Astrocyte (in vitro differentiated cells and primary cell): ENCODE results near the gene RNF5. TPM values are rescaled to one million over a fixed set of nuclear protein-coding genes. Genes with fewer than 3 reads are reported as not detected.
"Not testable (repeated sequence)": the region's sequence is repeated elsewhere in the genome, so short reads cannot be mapped to it uniquely, and the experiment has no call there.

Source experiments
- DNase-seq: peaks from one replicate; pipeline ENCODE4 v3.0.0-alpha.2; 2010; ENCODE audit warnings: low read depth
- FAIRE-seq: peaks from 2 replicates; lab custom pipeline; 2011; peaks lifted over from hg19 to GRCh38; lab: Jason Lieb, UNC
- H2AFZ ChIP-seq: 2 replicates; pipeline ENCODE4 v1.6.0; 2012; ENCODE audit warnings: low read depth, low read length, inconsistent platforms
- H3K27ac ChIP-seq: 2 replicates; pipeline ENCODE4 v1.5.1; 2011; ENCODE audit warnings: low read depth, low read length, inconsistent platforms
- H3K27me3 ChIP-seq: 2 replicates; pipeline ENCODE4 v1.6.0; 2011; ENCODE audit warnings: low read length, inconsistent platforms; ENCODE audit not compliant: insufficient read depth
- H3K36me3 ChIP-seq: 2 replicates; pipeline ENCODE4 v1.5.1; 2011; ENCODE audit warnings: low read length, inconsistent platforms; ENCODE audit not compliant: insufficient read depth
- H3K4me1 ChIP-seq: 2 replicates; pipeline ENCODE4 v1.5.1; 2011; ENCODE audit warnings: low read length, inconsistent platforms; ENCODE audit not compliant: insufficient read depth
- H3K4me2 ChIP-seq: 2 replicates; pipeline ENCODE4 v1.6.0; 2012; ENCODE audit warnings: low read length, inconsistent platforms
- H3K4me3 ChIP-seq: 2 replicates; pipeline ENCODE4 v1.5.1; 2011; ENCODE audit warnings: low read depth, mild to moderate bottlenecking, low read length, inconsistent platforms; ENCODE audit not compliant: insufficient read depth
- H3K79me2 ChIP-seq: 2 replicates; pipeline ENCODE4 v1.6.0; 2012; ENCODE audit warnings: mild to moderate bottlenecking, low read length, inconsistent platforms; ENCODE audit not compliant: insufficient read depth
- H3K9ac ChIP-seq: 2 replicates; pipeline ENCODE4 v1.6.0; 2012; ENCODE audit warnings: mild to moderate bottlenecking, low read length, inconsistent platforms
- H3K9me3 ChIP-seq: 2 replicates; pipeline ENCODE4 v1.5.1; 2012; ENCODE audit warnings: low read depth, mild to moderate bottlenecking, low read length, inconsistent platforms; ENCODE audit not compliant: insufficient read depth
- H4K20me1 ChIP-seq: 2 replicates; pipeline ENCODE4 v1.6.0; 2012; ENCODE audit warnings: low read length, inconsistent platforms; ENCODE audit not compliant: insufficient read depth
- H3K27ac Mint-ChIP-seq: one replicate; pipeline ENCODE4 v1.8.0; 2021; ENCODE audit warnings: mild to moderate bottlenecking, mixed read lengths; ENCODE audit not compliant: unreplicated experiment
- H3K27me3 Mint-ChIP-seq: one replicate; pipeline ENCODE4 v1.8.0; 2021; ENCODE audit warnings: low read depth, mixed read lengths; ENCODE audit not compliant: unreplicated experiment
- H3K36me3 Mint-ChIP-seq: one replicate; pipeline ENCODE4 v1.8.0; 2021; ENCODE audit warnings: low read depth, mixed read lengths; ENCODE audit not compliant: unreplicated experiment
- H3K4me1 Mint-ChIP-seq: one replicate; pipeline ENCODE4 v1.8.0; 2021; ENCODE audit warnings: low read depth, mixed read lengths; ENCODE audit not compliant: unreplicated experiment
- H3K4me3 Mint-ChIP-seq: one replicate; pipeline ENCODE4 v1.8.0; 2021; ENCODE audit warnings: mild to moderate bottlenecking, moderate library complexity, mixed read lengths; ENCODE audit not compliant: unreplicated experiment
- H3K9me3 Mint-ChIP-seq: one replicate; pipeline ENCODE4 v1.8.0; 2021; ENCODE audit warnings: mild to moderate bottlenecking, mixed read lengths; ENCODE audit not compliant: unreplicated experiment
- EZH2 ChIP-seq: IDR thresholded peaks from 2 replicates; pipeline ENCODE4 v1.6.1; 2012; ENCODE audit warnings: mild to moderate bottlenecking, low read length, inconsistent platforms; ENCODE audit not compliant: insufficient read depth
- total RNA-seq: library from RNA; stranded (reverse); gene quantifications from 2 replicates; pipeline ENCODE4 v1.2.1, GENCODE V29; 2021
- TF ChIP-seq, protein P1 (sequence below): IDR thresholded peaks from 2 replicates; pipeline ENCODE4 v1.5.1; 2011; ENCODE audit warnings: low read depth, mild to moderate bottlenecking, inconsistent platforms, low read length, moderate library complexity; ENCODE audit not compliant: insufficient read depth

Gene RNF5
- total RNA-seq, 1 donor from 2014 or later = 59.0 TPM

DNA sequence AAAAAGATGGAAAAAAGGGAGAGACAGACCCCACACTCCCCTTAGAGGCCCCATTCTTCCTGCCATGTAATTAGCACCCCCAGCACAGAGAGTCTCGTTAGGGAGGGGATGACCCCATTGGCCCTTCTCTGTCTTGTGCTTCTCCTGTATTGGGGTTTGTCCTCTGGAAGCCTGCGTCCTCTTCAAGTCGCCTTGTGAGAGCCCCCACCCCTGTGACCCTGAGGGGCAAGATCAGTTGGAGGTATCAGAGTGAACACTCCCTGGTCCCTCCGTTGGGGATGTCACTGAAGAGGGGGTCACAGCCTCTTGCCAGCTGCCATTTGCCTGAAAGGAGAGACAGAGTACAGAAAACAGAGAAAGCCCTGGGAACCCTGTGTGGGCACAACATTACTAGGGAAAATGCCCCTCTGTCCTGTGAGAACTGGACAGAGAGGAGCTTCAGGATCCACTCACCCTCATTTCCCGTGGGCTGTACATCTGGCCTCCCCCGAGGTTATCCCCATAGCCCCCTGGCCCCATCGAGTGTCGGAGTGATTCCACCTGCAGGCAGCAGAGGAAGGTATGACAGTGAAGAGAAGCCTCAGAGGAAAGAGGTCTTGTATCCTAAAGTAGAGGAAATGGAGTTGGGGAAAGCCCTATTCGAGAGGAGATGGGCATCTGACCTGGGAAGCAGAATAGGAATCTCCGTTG, 8.1 kb downstream of the RNF5 start:
- not testable (repeated sequence) for H3K4me3 ChIP-seq, FAIRE-seq, H4K20me1 ChIP-seq, H3K27me3 Mint-ChIP-seq, DNase-seq, H3K9me3 ChIP-seq, H3K27ac Mint-ChIP-seq, H3K9me3 Mint-ChIP-seq, H2AFZ ChIP-seq, H3K27me3 ChIP-seq
- peak overlapping the region; percentile 41 for H3K4me2 ChIP-seq
- H3K9ac ChIP-seq = peak overlapping the region; percentile 35
- H3K4me1 ChIP-seq = peaks cover 21% of the 10 kb centered on the region
- peak overlapping the region; percentile 34 for H3K4me3 Mint-ChIP-seq
- peaks cover 30% of the 10 kb centered on the region for H3K79me2 ChIP-seq
- H3K36me3 Mint-ChIP-seq = peaks cover 21% of the 10 kb centered on the region
- peaks cover 18% of the 10 kb centered on the region for H3K36me3 ChIP-seq
- peak overlapping the region; percentile 37 for H3K27ac ChIP-seq
- peaks cover 26% of the 10 kb centered on the region for H3K4me1 Mint-ChIP-seq

DNA sequence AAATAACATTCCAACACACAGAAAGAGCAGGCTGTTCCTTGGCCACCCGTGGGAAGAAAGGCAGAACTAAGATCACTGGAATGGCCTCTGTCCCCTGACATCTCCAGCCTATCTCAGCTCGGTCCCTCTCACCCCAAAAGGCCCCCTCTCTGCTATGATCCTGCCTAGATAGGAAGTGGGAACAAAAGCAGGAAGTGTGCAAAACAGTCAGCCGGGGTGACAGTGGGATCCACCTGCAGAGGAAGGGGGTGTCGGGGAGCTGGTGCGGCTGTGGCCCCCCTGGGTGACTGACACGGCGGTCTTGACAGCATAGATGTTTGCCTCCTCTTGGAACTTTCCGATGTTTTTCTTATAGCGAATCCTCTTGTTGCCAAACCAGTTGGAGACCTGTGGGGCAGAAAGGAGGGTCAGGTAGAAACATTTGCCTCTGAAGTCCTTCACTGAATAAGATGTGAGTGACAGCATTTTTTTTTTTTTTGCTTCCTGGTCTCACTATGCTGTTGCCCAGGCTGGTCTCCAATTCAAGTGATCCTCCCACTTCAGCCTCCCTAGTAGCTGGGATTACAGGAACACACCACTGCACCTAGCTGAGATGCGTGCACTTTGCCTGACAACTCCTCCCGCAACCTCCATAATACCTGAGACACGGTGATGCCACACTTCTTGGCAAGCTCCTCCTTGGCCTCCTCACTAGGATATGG, 9.0 kb downstream of the RNF5 start:
- no peak overlapping the region for H3K27ac ChIP-seq
- no peaks in the 10 kb centered on the region for H4K20me1 ChIP-seq
- DNase-seq (no peak), FAIRE-seq (no peak)
- peaks cover 38% of the 10 kb centered on the region for H3K79me2 ChIP-seq
- H3K4me1 ChIP-seq = peaks cover 21% of the 10 kb centered on the region
- Mint-ChIP-seq H3K9me3 (no peaks in the 10 kb centered on the region), H3K27ac (no peak overlapping the region), H3K4me1 (peaks cover 30% of the 10 kb centered on the region), H3K36me3 (peaks cover 20% of the 10 kb centered on the region), H3K27me3 (no peaks in the 10 kb centered on the region), H3K4me3 (peak overlapping the region; percentile 69)
- H3K9me3 ChIP-seq = no peaks in the 10 kb centered on the region
- H3K9ac ChIP-seq = no peak overlapping the region
- H3K27me3 ChIP-seq = no peaks in the 10 kb centered on the region
- H3K36me3 ChIP-seq = peaks cover 18% of the 10 kb centered on the region
- TF ChIP-seq EZH2 = no peak
- TF ChIP-seq, protein P1, sequence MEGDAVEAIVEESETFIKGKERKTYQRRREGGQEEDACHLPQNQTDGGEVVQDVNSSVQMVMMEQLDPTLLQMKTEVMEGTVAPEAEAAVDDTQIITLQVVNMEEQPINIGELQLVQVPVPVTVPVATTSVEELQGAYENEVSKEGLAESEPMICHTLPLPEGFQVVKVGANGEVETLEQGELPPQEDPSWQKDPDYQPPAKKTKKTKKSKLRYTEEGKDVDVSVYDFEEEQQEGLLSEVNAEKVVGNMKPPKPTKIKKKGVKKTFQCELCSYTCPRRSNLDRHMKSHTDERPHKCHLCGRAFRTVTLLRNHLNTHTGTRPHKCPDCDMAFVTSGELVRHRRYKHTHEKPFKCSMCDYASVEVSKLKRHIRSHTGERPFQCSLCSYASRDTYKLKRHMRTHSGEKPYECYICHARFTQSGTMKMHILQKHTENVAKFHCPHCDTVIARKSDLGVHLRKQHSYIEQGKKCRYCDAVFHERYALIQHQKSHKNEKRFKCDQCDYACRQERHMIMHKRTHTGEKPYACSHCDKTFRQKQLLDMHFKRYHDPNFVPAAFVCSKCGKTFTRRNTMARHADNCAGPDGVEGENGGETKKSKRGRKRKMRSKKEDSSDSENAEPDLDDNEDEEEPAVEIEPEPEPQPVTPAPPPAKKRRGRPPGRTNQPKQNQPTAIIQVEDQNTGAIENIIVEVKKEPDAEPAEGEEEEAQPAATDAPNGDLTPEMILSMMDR = no peak
- H3K4me3 ChIP-seq = no peak overlapping the region
- H2AFZ ChIP-seq = no peak overlapping the region
- peak overlapping the region; percentile 100 for H3K4me2 ChIP-seq

DNA sequence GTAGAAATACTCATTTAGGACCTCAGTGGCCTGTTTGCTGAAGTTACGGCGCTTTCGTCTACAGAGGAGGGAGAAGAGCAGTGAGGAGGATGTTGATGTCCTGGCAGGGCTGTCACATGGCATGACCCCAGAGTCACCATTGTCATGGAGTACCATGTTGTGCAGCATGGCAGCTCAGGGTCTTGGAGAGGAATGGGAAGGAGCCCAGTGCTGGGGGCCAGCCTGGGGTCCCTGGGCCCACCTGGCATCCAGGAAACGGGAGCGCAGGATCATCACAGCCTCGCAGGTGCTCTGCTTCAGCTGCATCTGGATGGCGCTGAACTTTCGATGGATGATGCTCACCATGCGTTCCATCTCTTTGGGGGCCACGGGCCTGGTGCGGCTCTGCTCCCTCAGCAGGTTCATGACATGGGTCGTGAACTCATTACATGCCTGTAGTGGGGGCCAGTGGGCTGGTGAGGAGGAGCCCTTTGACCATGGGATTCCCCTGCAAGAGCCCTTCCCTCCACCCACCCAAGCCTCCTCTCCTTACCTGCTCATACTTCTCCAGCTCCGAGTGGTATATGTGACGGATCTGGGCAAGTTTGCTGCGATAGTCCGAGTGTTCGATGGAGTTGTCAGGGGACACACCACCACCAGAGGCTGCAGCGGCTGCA, 9.6 kb downstream of the RNF5 start:
- not testable (repeated sequence) for H3K27ac Mint-ChIP-seq, H3K27me3 ChIP-seq, DNase-seq, H3K9me3 ChIP-seq, H3K27me3 Mint-ChIP-seq, H4K20me1 ChIP-seq, FAIRE-seq, H2AFZ ChIP-seq, H3K9me3 Mint-ChIP-seq, H3K27ac ChIP-seq
- peak overlapping the region; percentile 74 for H3K4me3 ChIP-seq
- peaks cover 18% of the 10 kb centered on the region for H3K36me3 Mint-ChIP-seq
- H3K9ac ChIP-seq = peak overlapping the region; percentile 93
- peak overlapping the region; percentile 95 for H3K4me3 Mint-ChIP-seq
- H3K4me1 ChIP-seq = peaks cover 24% of the 10 kb centered on the region
- H3K4me2 ChIP-seq = peak overlapping the region; percentile 100
- H3K4me1 Mint-ChIP-seq = peaks cover 35% of the 10 kb centered on the region
- H3K79me2 ChIP-seq = peaks cover 38% of the 10 kb centered on the region
- H3K36me3 ChIP-seq = peaks cover 14% of the 10 kb centered on the region
